Measurements from ENCODE around the gene GSTM2. TPM values are rescaled to one million over a fixed set of nuclear protein-coding genes. Genes with fewer than 3 reads are reported as not detected.
"Not testable (repeated sequence)": the region's sequence is repeated elsewhere in the genome, so short reads cannot be mapped to it uniquely, and the experiment has no call there.

The GSTM2 gene
- total RNA-seq, 2 donors from 2014 or later = 22.5 to 37.8 TPM

DNA sequence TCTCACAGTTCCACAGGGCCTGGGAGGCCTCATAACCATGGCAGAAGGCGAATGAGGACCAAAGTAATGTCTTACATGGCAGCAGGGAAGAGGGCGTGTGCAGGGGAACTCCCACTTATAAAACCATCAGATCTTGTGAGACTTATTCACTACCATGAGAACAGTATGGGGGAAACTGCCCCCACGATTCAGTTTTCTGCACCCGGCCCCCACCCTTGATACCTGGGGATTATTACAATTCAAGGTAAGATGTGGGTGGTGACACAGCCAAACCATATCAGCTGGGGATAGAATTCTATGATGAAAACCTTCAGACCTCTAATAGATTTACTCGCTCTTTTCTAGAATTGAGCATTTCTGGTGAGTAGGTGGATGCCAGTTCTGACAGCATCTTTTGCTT lies 26.5 kb downstream of the GSTM2 start:
- ATAC-seq; DNase-seq; intact Hi-C loops (cut with DNase I, micrococcal nuclease): not testable (repeated sequence)

DNA sequence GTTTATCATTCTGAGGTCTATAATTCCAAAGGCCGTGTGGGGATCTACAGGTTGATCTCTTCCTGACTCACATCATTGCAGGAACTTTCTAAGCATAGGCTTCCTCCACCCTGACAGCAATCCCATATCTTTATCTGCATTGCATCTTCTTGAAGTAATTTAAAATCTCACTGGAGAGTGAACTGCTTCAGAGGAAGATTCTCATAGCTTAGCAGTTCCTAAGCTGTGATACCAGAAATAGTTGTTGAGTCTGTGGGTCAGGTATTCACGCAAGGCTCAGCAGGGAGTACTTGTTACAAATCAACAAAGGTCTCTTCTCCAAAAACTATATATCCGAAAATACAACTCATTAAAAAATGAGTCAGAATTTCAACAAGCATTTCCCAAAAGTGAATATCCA lies 27.3 kb downstream of the GSTM2 start:
- DNase-seq; ATAC-seq; intact Hi-C loops (cut with DNase I, micrococcal nuclease): not testable (repeated sequence)

DNA sequence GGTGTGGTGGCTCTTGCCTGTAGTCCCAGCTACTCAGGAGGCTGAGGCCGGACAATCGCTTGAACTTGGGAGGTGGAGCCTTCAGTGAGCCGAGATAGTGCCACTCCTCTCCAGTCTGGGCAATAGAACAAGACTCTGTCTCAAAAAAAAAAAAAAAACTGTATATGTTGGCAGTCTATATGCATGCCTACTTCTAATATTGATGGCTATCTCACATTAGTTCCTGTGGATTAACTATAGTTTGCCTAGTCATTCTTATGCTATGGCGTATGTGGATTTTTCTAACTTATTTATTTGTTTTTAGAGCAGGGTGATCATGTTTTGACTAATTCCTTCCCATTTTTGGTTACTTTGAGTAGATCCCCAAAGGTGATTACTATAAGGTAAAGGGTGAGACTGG lies 29.2 kb downstream of the GSTM2 start:
- no peak for DNase-seq
- ATAC-seq = no peak
- intact Hi-C loops (cut with DNase I, micrococcal nuclease) = no loop called here

DNA sequence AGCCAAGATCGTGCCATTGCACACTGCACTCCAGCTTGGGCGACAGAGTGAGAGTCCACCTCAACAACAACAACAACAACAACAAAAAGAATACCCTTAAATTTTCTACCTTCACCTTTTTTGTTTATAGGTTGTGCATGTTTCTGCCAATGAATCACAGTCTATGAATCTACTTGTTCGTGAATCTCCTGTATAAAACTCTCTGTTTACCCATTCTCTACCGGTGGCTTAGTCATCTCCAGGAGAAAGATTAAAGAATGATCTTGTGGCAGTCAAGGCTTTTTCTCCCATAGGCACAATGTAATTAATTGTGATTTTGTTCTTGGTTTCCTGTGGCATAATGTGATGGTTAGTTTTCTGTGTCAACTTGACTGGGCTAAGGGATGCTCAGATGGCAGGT lies 30.0 kb downstream of the GSTM2 start:
- intact Hi-C loops (cut with DNase I, micrococcal nuclease); DNase-seq; ATAC-seq: not testable (repeated sequence)

DNA sequence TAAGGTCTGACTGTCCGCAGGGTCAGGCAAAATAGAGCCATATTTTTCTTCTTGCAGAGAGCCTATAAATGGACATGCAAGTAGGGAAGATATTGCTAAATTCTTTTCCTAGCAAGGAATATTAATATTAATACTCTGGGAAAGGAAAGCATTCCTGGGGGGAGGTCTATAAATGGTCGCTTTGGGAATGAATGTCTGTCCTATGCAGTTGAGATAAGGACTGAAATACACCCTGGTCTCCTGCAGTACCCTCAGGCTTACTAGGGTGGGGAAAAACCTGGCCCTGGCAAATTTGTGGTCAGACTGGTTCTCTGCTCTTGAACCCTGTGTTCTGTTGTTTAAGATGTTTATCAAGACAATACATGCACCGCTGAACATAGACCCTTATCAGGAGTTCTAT lies 35.1 kb downstream of the GSTM2 start:
- intact Hi-C loops (cut with DNase I, micrococcal nuclease); DNase-seq; ATAC-seq: not testable (repeated sequence)

DNA sequence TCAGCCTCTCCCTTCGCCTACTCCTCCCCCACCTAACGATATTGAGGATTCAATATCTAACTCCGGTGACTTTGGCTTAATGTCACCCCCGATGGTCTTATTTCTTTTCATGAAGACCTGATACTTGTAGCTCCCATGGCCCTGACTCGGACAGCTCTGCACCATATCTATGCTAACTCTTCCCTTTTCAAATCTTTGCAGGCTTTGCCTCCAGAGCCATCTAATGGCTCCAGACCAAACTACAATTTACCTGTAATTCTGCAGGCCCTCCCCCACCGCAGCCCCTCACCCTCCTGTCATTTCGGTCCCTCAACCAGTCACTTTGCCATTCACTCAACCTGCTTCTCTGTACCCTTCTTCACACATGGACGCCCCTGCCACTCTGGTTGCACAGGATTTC lies 36.3 kb downstream of the GSTM2 start:
- ATAC-seq (no peak), DNase-seq (no peak)
- intact Hi-C loops (cut with DNase I, micrococcal nuclease) = no loop called here

DNA sequence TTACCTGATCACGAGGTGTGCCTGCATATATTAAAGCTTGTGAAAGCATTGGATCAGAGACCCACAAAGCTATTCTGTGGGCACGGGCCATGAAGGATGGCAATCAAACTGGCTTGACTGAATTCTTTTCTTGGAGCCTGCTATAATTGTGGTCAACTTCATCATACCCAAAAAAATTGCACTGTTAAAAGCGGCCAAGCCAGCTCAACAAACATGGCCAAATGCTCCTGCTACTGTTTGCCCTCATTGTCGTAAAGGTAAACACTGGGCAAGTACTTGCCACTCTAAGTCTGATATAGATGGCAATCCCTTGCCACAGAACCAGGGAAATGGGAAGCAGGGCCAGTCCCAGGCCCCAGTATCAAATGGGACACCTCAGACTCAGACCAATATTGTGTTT lies 37.6 kb downstream of the GSTM2 start:
- ATAC-seq (no peak), DNase-seq (no peak)
- intact Hi-C loops (cut with DNase I, micrococcal nuclease) = no loop called here

DNA sequence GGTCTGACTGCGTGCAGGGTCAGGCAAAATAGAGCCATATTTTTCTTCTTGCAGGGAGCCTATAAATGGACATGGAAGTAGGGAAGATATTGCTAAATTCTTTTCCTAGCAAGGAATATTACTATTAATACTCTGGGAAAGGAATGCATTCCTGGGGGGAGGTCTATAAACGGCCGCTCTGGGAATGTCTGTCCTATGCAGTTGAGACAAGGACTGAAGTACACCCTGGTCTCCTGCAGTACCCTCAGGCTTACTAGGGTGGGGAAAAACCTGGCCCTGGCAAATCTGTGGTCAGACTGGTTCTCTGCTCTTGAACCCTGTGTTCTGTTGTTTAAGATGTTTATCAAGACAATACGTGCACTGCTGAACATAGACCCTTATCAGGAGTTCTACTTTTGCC lies 41.1 kb downstream of the GSTM2 start:
- DNase-seq; intact Hi-C loops (cut with DNase I, micrococcal nuclease); ATAC-seq: not testable (repeated sequence)

DNA sequence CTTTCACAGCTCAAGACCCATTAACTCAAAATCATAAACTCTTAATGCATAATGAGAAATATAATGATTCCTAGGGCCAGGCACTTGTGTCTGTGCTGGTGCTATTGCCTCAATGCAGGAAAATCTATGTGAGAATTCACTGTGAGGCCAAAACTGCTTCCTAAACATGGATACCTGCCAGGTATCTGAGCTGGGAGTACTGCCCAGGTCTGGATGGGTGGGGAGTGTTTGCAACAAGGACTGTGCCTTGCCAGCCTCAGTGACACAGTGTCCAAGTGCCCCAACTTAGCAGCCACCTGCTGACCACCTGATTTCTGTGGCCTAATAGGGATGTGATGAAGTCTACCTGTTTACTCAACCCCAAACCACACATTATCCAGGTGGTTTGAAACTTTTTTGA lies 42.0 kb downstream of the GSTM2 start:
- intact Hi-C loops (cut with DNase I, micrococcal nuclease); DNase-seq; ATAC-seq: not testable (repeated sequence)

DNA sequence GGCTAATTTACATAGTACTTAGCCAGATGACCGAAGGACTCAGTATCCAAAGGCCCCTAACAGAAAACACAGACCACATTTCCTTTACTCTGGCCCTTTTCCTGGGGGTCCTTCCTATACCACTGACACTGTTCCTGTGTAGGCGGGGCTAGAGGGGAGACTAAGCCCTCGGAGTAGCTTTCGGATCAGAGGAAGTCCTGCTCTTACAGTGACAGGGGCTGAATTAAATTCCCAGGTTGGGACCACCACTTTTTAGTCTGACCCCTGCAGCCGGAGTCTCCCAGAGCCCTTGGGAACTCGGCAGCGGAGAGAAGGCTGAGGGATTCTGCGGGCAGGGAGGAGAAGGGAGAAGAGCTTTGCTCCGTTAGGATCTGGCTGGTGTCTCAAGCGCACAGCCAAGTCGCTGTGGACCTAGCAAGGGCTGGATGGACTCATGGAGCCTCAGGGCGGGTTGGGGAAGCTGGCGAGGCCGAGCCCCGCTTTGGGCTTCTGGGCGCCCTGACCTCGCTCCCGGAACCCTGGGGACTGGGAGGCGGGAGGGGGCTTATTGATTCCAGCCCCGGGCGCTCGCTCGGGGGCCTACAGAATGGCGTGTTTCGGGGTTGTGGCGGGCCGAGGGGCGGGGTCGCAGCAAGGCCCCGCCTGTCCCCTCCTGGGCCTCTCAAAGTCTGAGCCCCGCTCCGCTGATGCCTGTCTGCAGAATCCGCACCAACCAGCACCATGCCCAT lies 43.9 kb downstream of the GSTM2 start, which contains the start of gene GSTM5:
TSS of gene GSTM5 (plus strand) at position 659 of the 728 bp plus-strand sequence. CDS start at position 721, 62 bp downstream.
- DNase-seq = not testable (repeated sequence)

DNA sequence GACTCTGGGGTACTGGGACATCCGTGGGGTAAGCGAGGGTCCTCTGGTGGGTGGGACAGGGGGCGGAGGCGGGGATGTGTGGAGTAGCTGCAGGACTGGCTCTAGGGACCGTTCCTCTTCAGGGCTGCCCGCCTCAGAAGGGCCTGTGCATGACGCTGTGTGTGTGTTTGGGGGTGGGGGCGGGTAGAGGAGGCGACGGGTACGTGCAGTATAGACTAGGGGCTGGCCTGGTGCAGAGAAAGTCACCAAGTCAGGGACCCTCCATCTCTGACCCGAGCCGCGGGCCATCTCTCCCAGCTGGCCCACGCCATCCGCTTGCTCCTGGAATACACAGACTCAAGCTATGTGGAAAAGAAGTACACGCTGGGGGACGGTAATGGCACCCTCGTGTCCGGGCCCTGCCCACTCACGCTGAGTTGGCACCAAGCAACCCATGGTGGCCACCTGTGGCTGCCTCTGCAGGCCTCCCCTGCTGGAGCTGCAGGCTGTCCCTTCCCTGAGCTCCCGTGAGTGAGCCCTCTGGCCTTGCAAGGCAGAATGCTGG lies 44.5 kb downstream of the GSTM2 start:
- no peak for DNase-seq
- no peak for ATAC-seq
- intact Hi-C loops (cut with DNase I, micrococcal nuclease) = no loop called here

More for the DNA sequence above, 43.9 kb downstream of the GSTM2 start, which contains the start of gene GSTM5:
- ATAC-seq; intact Hi-C loops (cut with DNase I, micrococcal nuclease): not testable (repeated sequence)

DNA sequence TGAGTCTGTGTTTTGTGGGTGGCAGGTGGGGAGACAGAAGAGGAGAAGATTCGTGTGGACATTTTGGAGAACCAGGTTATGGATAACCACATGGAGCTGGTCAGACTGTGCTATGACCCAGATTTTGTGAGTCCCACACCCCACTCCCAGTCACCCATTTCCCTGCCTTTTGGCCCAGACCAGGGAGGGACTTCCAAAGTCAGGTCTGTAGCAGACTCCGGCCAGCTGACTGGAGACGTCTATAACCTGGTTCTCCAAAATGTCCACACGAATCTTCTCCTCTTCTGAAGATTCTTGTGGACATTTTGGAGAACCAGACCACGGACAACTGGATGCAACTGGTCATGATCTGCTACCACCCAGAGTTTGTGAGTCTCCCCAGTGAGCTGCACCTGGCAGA lies 45.8 kb downstream of the GSTM2 start:
- no peak for ATAC-seq
- DNase-seq = no peak
- intact Hi-C loops (cut with DNase I, micrococcal nuclease) = no loop called here

DNA sequence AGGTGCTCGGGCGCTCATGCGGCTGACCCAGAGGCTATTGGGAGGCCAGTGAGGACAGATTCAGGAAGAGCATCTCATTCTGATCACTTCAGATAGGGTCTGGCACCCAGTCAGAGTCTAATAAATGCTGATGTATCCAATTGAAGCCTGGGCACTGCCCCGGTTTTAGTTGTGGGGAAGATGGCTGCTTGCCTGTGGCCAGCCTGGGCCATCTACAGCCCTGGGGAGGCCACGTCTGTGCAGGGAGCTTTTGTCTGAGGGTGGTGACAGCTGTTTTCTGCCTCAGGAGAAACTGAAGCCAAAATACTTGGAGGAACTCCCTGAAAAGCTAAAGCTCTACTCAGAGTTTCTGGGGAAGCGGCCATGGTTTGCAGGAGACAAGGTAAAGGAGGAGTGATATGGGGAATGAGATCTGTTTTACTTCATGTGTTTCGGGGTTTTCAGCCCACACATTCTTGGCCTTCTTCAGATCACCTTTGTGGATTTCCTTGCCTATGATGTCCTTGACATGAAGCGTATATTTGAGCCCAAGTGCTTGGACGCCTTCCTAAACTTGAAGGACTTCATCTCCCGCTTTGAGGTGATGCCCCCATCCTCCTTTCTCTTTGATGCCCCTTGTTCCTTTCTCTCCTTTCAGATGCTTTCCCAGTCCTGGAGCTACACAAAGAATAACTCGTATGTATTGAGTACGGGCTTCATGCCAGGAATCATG lies 47.0 kb downstream of the GSTM2 start:
- intact Hi-C loops (cut with DNase I, micrococcal nuclease) = no loop called here
- DNase-seq = no peak
- ATAC-seq = no peak

DNA sequence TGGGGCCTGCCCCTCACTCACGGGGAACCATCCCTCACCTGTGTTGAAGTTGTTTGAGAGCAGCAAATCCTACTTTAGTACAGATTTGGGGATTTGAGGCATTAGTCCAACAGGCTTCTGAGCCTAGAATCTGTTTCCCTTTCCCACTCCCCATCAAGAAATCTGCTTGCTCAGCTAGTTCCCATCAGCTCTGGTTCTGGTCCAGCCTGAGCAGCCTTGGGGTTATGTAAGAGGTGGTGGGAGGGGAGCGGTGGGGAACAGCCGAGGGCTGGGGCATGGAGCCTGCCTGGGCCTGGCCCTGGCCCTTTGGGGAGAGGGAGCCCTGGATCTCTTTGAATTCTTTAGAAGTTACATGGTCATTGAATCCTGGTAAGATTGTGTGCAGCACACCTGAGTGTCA lies 48.3 kb downstream of the GSTM2 start:
- ATAC-seq = no peak
- intact Hi-C loops (cut with DNase I, micrococcal nuclease) = no loop called here
- no peak for DNase-seq

DNA sequence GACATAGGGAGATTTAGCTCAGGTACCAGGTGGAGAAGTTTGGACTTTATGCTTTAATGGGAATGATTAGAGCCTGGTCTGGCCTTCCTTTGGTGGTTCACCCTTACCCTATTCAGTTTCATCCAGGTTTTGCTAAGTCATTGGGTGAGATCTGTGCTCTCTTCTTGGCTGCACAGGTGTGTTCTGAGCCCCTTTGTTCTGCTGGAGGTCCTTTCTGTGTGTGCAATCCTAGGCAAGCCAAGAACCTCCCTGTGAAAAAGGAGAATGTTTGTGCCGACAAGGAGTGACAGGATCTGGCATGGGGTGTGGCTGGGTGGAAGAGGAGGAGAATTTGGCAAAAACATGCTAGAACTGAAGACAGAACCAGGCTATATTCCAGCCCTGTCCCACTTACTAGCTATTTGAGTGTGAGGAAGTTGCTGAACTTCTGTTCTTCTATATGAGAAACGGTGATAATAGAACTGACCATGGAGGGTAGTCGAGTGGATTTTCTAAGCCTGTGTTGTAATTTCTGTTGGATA lies 48.8 kb downstream of the GSTM2 start:
- no peak for DNase-seq
- intact Hi-C loops (cut with DNase I, micrococcal nuclease) = no loop called here
- ATAC-seq = no peak

DNA sequence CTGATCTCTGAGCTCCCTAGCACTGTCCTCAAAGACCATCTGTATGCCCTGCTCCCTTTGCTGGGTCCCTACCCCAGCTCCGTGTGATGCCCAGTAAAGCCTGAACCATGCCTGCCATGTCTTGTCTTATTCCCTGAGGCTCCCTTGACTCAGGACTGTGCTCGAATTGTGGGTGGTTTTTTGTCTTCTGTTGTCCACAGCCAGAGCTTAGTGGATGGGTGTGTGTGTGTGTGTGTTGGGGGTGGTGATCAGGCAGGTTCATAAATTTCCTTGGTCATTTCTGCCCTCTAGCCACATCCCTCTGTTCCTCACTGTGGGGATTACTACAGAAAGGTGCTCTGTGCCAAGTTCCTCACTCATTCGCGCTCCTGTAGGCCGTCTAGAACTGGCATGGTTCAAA lies 49.9 kb downstream of the GSTM2 start:
- intact Hi-C loops (cut with DNase I, micrococcal nuclease) = no loop called here
- no peak for ATAC-seq
- no peak for DNase-seq

DNA sequence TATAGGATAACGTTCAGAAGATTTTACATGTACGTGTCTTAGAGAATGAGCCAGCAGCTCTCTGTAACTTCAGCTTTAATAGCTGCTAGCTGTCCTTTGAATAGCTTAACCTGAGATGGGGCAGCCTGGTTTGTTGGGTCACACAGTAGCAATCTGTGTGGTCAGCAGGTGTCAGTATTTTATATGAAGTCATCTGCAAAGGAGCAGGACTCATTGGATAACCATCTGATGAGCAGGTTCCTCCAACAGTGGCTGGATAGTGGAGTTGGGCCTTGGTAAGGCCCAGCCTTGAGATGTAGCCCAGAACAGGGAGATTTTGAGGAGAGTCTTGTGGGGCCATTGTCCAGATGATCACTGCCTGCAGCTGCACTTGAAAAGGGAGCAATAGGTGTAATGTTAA lies 50.6 kb downstream of the GSTM2 start:
- DNase-seq = no peak
- peak; percentile 94 for ATAC-seq
- intact Hi-C loops (cut with DNase I, micrococcal nuclease) = no loop called here

DNA sequence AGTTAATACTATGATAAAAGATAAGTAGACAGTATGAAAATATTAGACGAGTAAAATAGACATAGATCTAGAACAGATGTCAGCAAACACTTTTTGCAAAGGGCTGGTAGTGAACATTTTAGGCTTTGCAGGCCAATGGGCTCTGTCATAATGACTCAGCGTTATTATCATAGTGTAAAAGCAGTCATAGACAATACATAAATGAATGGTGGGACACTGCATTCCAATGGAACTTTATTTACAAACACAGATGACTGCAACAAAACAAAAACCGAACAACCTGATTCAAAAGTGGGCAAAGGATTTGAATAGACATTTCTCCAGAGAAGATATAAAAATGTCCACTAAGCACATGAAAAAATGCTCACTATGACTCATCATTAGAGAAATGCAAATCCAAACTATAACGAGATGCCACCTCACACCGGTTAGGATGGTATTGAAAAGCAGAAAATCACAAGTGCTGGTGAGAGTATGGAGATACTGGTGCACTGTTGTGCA lies 51.5 kb downstream of the GSTM2 start:
- intact Hi-C loops (cut with DNase I, micrococcal nuclease) = no loop called here
- ATAC-seq (no peak), DNase-seq (no peak)

DNA sequence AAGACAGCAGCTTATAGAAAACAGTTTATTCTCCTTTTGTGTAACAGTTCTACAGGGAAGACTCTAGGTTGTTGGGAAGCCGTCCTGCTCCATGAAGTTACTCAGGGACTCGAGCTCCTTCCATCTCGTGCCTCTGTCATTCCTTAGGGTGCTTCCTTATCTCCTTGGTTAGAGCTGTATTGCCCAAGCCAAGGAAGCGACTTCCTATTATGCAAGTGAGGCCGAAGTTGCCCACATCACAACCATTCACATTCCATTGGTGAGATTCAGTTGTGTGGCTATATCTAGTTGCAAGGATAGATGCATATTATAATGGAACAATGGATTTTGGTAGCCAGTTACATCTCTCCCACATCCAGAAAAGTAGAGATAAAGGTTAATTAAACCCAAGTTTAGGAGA lies 53.2 kb downstream of the GSTM2 start:
- intact Hi-C loops (cut with DNase I, micrococcal nuclease) = no loop called here

DNA sequence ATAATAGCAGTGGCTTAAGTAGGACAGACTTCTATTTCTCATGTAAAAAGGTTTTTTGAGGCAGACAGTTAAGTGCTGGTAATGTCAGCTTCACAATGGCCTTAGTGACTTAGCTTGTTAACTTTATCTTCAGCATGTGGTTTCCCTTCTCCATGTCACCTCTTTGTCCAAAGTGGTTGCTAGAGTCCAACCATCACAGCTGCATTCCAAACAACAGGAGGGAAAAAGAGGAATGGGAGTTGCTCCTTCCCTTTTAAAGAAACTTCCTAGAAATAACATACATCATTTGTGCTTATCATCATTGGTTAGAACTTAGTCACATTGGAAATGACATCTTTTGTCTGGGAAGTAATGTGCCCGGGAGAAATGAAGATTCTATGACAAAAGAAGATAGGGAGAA lies 54.1 kb downstream of the GSTM2 start:
- no peak for ATAC-seq
- intact Hi-C loops (cut with DNase I, micrococcal nuclease) = no loop called here
- DNase-seq = no peak

More for the DNA sequence above, 53.2 kb downstream of the GSTM2 start:
- DNase-seq (no peak), ATAC-seq (no peak)
